H1 (cell line): Measurements from ENCODE around the gene ETF1. TPM values are rescaled to one million over a fixed set of nuclear protein-coding genes. Genes with fewer than 3 reads are reported as not detected.

Source experiments
- CTCF ChIA-PET: fragments of 300-600 bp; sonication (Branson Sonifier 250); formaldehyde crosslinking; loops from one replicate; lab custom pipeline; 2021; ENCODE audit not compliant: partially characterized antibody; lab: Charles Lee
- POLR2A ChIA-PET: fragments of 300-600 bp; sonication (Branson Sonifier 250); formaldehyde crosslinking; loops from one replicate; lab custom pipeline; 2021; ENCODE audit warnings: inconsistent platforms; ENCODE audit not compliant: partially characterized antibody; lab: Charles Lee
- DNase-seq, 2 experiments: peaks; one replicate each; pipeline versions ENCODE4 v3.0.0 to v3.0.0-alpha.2; 2010 to 2022; ENCODE audit warnings: low spot score in 2 of 2, low read depth in 1 of 2, mixed read lengths in 1 of 2
- FAIRE-seq: peaks from 2 replicates; lab custom pipeline; 2011; peaks lifted over from hg19 to GRCh38; lab: Jason Lieb, UNC
- H2AFZ ChIP-seq: 2 replicates; pipeline ENCODE4 v1.8.1; 2012; ENCODE audit warnings: low read length, inconsistent platforms
- H2AK5ac ChIP-seq: 2 replicates; pipeline ENCODE4 v1.6.1; 2013; ENCODE audit warnings: low read depth, low read length
- H2BK120ac ChIP-seq: replicated peaks from 2 replicates; pipeline ENCODE3; 2013; ENCODE audit warnings: low read depth, low read length, inconsistent platforms
- H2BK12ac ChIP-seq: 2 replicates; pipeline ENCODE4 v1.6.1; 2013; ENCODE audit warnings: low read depth, low read length
- H2BK15ac ChIP-seq: 2 replicates; pipeline ENCODE4 v1.6.1; 2013; ENCODE audit warnings: low read length
- H2BK20ac ChIP-seq: 2 replicates; pipeline ENCODE4 v1.6.1; 2013; ENCODE audit warnings: low read length
- H2BK5ac ChIP-seq: 2 replicates; pipeline ENCODE4 v1.6.1; 2013; ENCODE audit warnings: low read depth, low read length
- H3K14ac ChIP-seq: 2 replicates; pipeline ENCODE4 v1.6.1; 2013; ENCODE audit warnings: inconsistent platforms; ENCODE audit not compliant: insufficient read length
- H3K18ac ChIP-seq: 2 replicates; pipeline ENCODE4 v1.6.1; 2013; ENCODE audit warnings: low read length; ENCODE audit errors: extremely low read depth
- H3K23ac ChIP-seq: 2 replicates; pipeline ENCODE4 v1.6.1; 2013; ENCODE audit warnings: inconsistent platforms; ENCODE audit not compliant: insufficient read length
- H3K23me2 ChIP-seq: 2 replicates; pipeline ENCODE4 v1.6.1; 2013; ENCODE audit warnings: low read depth, low read length
- H3K27ac ChIP-seq: 2 replicates; pipeline ENCODE4 v1.6.1; 2011; ENCODE audit warnings: low read depth, low read length, inconsistent platforms
- H3K27me3 ChIP-seq, 4 experiments: replicated peaks in 1 of 4; 1 replicate in 1 of 4; 2 replicates in 3 of 4; pipeline versions ENCODE4 v1.6.1 to v1.8.1; 2011 to 2013; ENCODE audit warnings: low read length in 3 of 4, mild to moderate bottlenecking in 3 of 4, inconsistent platforms in 2 of 4, mixed read lengths in 2 of 4, moderate library complexity in 1 of 4; ENCODE audit not compliant: control insufficient read depth in 3 of 4, insufficient read depth in 3 of 4; ENCODE audit errors: extremely low read depth in 1 of 4
- H3K36me3 ChIP-seq, 4 experiments: 2 replicates each; pipeline versions ENCODE4 v1.6.1 to v1.8.1; 2011 to 2013; ENCODE audit warnings: mild to moderate bottlenecking in 4 of 4, low read length in 3 of 4, moderate library complexity in 2 of 4, control low read depth in 1 of 4, inconsistent platforms in 1 of 4; ENCODE audit not compliant: insufficient read depth in 4 of 4, control insufficient read depth in 2 of 4
- H3K4ac ChIP-seq: replicated peaks from 2 replicates; pipeline ENCODE3; 2013; ENCODE audit warnings: low read length, low read depth, mixed read lengths, inconsistent platforms; ENCODE audit not compliant: insufficient read length
- H3K4me1 ChIP-seq, 4 experiments: replicated peaks in 1 of 4; 1 replicate in 1 of 4; 2 replicates in 3 of 4; pipeline versions ENCODE4 v1.6.1 to v1.8.1; 2011 to 2013; ENCODE audit warnings: low read length in 3 of 4, inconsistent platforms in 2 of 4, mixed read lengths in 1 of 4; ENCODE audit not compliant: insufficient read depth in 4 of 4, control insufficient read depth in 3 of 4
- H3K4me2 ChIP-seq, 2 experiments: 2 replicates each; pipeline versions ENCODE4 v1.6.1 to v1.8.1; 2011 to 2013; ENCODE audit warnings: low read depth in 2 of 2, low read length in 2 of 2, control low read depth in 1 of 2, inconsistent platforms in 1 of 2, mild to moderate bottlenecking in 1 of 2; ENCODE audit not compliant: insufficient read depth in 1 of 2
- H3K4me3 ChIP-seq, 4 experiments: fragments of 200-600, 300-600 bp in 1 of 4; sonication (generic), shearing (Covaris generic), sonication (Bioruptor Twin) in 1 of 4; 2 replicates each; pipeline versions ENCODE4 v1.5.1 to v1.8.1; 2011 to 2016; ENCODE audit warnings: low read length in 4 of 4, low read depth in 3 of 4, control low read depth in 2 of 4, inconsistent platforms in 2 of 4, mild to moderate bottlenecking in 2 of 4, mixed read lengths in 1 of 4, moderate library complexity in 1 of 4; ENCODE audit not compliant: insufficient read depth in 2 of 4; ENCODE audit errors: extremely low read depth in 1 of 4
- H3K56ac ChIP-seq: replicated peaks from 2 replicates; pipeline ENCODE3; 2013; ENCODE audit warnings: low read depth, mild to moderate bottlenecking, mixed read lengths, low read length, inconsistent platforms; ENCODE audit not compliant: insufficient read length
- H3K79me1 ChIP-seq: 2 replicates; pipeline ENCODE4 v1.6.1; 2013; ENCODE audit warnings: low read depth, low read length, control low read depth
- H3K79me2 ChIP-seq, 2 experiments: 2 replicates each; pipeline versions ENCODE4 v1.6.1 to v1.8.1; 2012 to 2013; ENCODE audit warnings: low read length in 2 of 2, mild to moderate bottlenecking in 2 of 2, inconsistent platforms in 1 of 2; ENCODE audit not compliant: insufficient read depth in 2 of 2, control insufficient read depth in 1 of 2
- H3K9ac ChIP-seq, 4 experiments: replicated peaks in 1 of 4; 1 replicate in 1 of 4; 2 replicates in 3 of 4; pipeline versions ENCODE4 v1.6.1 to v1.8.1; 2011 to 2013; ENCODE audit warnings: low read depth in 3 of 4, low read length in 3 of 4, control low read depth in 2 of 4, mild to moderate bottlenecking in 2 of 4, moderate library complexity in 2 of 4, inconsistent platforms in 1 of 4; ENCODE audit errors: extremely low read depth in 1 of 4
- H3K9me3 ChIP-seq, 2 experiments: 2 replicates each; pipeline versions ENCODE4 v1.6.1 to v1.8.1; 2012 to 2013; ENCODE audit warnings: mild to moderate bottlenecking in 2 of 2, moderate library complexity in 2 of 2, control low read depth in 1 of 2, inconsistent platforms in 1 of 2, low read depth in 1 of 2, low read length in 1 of 2, mixed read lengths in 1 of 2; ENCODE audit not compliant: insufficient read depth in 2 of 2
- H4K20me1 ChIP-seq, 2 experiments: replicated peaks in 1 of 2; 2 replicates each; pipeline versions ENCODE3 to v1.8.1; 2011 to 2013; ENCODE audit warnings: inconsistent platforms in 2 of 2, low read length in 2 of 2, mild to moderate bottlenecking in 1 of 2; ENCODE audit not compliant: insufficient read depth in 2 of 2, control insufficient read depth in 1 of 2
- H4K5ac ChIP-seq: 2 replicates; pipeline ENCODE4 v1.6.1; 2013; ENCODE audit warnings: low read length, low read depth, mixed read lengths, inconsistent platforms; ENCODE audit not compliant: insufficient read length
- H4K8ac ChIP-seq: 2 replicates; pipeline ENCODE4 v1.8.0; 2013; ENCODE audit warnings: mild to moderate bottlenecking, moderate library complexity, low read length, inconsistent platforms; ENCODE audit not compliant: insufficient read depth; ENCODE audit errors: extremely low read depth
- H4K91ac ChIP-seq: replicated peaks from 2 replicates; pipeline ENCODE3; 2013; ENCODE audit warnings: low read length, mixed read lengths, inconsistent platforms; ENCODE audit not compliant: insufficient read length
- CTBP2 ChIP-seq: IDR thresholded peaks from 2 replicates; pipeline ENCODE4 v1.7.0; 2011; ENCODE audit warnings: borderline replicate concordance, mild to moderate bottlenecking, moderate library complexity, mixed read lengths, low read length; ENCODE audit not compliant: insufficient read depth, insufficient read length
- EZH2 ChIP-seq: fragments of 200-600 bp; sonication (generic); IDR thresholded peaks from 2 replicates; pipeline ENCODE4 v1.7.1; 2012; ENCODE audit warnings: low read depth, mild to moderate bottlenecking, moderate library complexity, low read length, inconsistent platforms; ENCODE audit not compliant: severe bottlenecking
- FOSL1 ChIP-seq: IDR thresholded peaks from 2 replicates; pipeline ENCODE4 v1.6.1; 2011; ENCODE audit warnings: mild to moderate bottlenecking, low read depth, low read length, moderate library complexity; ENCODE audit not compliant: insufficient read depth
- HDAC2 ChIP-seq, 2 experiments: fragments of 300-600 bp in 1 of 2; sonication (generic) in 1 of 2; IDR thresholded peaks; 2 replicates each; pipeline ENCODE4 v1.6.1; 2011 to 2012; ENCODE audit warnings: low read depth in 2 of 2, low read length in 2 of 2, mild to moderate bottlenecking in 2 of 2, moderate library complexity in 2 of 2, borderline replicate concordance in 1 of 2, inconsistent platforms in 1 of 2
- RAD21 ChIP-seq, 2 experiments: IDR thresholded peaks in 1 of 2; conservative IDR thresholded peaks in 1 of 2; 2 replicates each; pipeline ENCODE4 v1.6.1; 2011; ENCODE audit warnings: low read depth in 2 of 2, low read length in 2 of 2, improper control_type of control experiment in 1 of 2, inconsistent platforms in 1 of 2, mild to moderate bottlenecking in 1 of 2, moderate library complexity in 1 of 2
- SP4 ChIP-seq: IDR thresholded peaks from 2 replicates; pipeline ENCODE4 v1.6.1; 2012; ENCODE audit warnings: low read length, inconsistent platforms
- SRF ChIP-seq: IDR thresholded peaks from 2 replicates; pipeline ENCODE4 v1.6.1; 2011; ENCODE audit warnings: mild to moderate bottlenecking, low read depth, low read length, moderate library complexity
- TAF1 ChIP-seq: IDR thresholded peaks from 2 replicates; pipeline ENCODE4 v1.6.1; 2011; ENCODE audit warnings: mild to moderate bottlenecking, low read depth, low read length
- TBP ChIP-seq: IDR thresholded peaks from 2 replicates; pipeline ENCODE4 v1.6.1; 2011; ENCODE audit warnings: low read depth, low read length, improper control_type of control experiment
- YY1 ChIP-seq: IDR thresholded peaks from 2 replicates; pipeline ENCODE4 v1.6.1; 2011; ENCODE audit warnings: low read depth, mild to moderate bottlenecking, low read length
- whole genome bisulfite sequencing, 2 experiments: shearing (Covaris generic) in 1 of 2; methylation state at CpG; one replicate each; pipeline versions ENCODE4 v1.1.6 to v1.1.7; 2013 to 2015; ENCODE audit warnings: low lambda C conversion rate in 2 of 2, mixed read lengths in 2 of 2, inconsistent platforms in 1 of 2, low coverage in 1 of 2, missing lambda C conversion rate in 1 of 2; ENCODE audit not compliant: insufficient replicate concordance in 2 of 2, insufficient coverage in 1 of 2, insufficient read length in 1 of 2; ENCODE audit errors: extremely low coverage in 1 of 2, missing lambda C conversion rate in 1 of 2; 5-methylcytosine and 5-hydroxymethylcytosine counted together
- polyA plus RNA-seq, 7 experiments: library from polyadenylated mRNA; depleted of rRNA in 3 of 7; stranded (reverse) in 5 of 7; unstranded in 2 of 7; fragments of >200 nt in 5 of 7; fragments of 200-250 nt in 2 of 7; gene quantifications; 1 replicate in 5 of 7; 2 replicates in 1 of 7; 4 replicates in 1 of 7; pipeline versions ENCODE4 v1.2.1 to v1.2.3, GENCODE V29; 2011 to 2013; ENCODE audit warnings: missing spikeins in 2 of 7, mixed read lengths in 2 of 7
- total RNA-seq: library from RNA; stranded (reverse); fragmentation: NEBNext Ultra II Directional; extraction: Animal tissue kit (Norgen Biotek cat#: 25700); gene quantifications from 2 replicates; pipeline ENCODE4 v1.2.1, GENCODE V29; 2021

ETF1 gene
- total and polyA plus RNA-seq, 2 of the 8 experiments (the other 6 are each of a cell fraction or from before 2014, with no cell fraction given), result 50.5 to 168 TPM

GRCh38 chr5:138542180-138542955, 668 bp downstream of the ETF1 start:
- no peak overlapping the region for H3K4ac ChIP-seq
- peak overlapping the region; percentile 19; the same call in 1 of the 2 replicates for H2BK12ac ChIP-seq
- peak overlapping the region; percentile 21 for H3K56ac ChIP-seq
- H3K9ac ChIP-seq, result peak overlapping the region; percentile 88 to 99 (median 97)
- peaks cover 0 to 16% (median 2%) of the 10 kb centered on the region in 4 experiments; a peak in 4 of 7 replicates for H3K4me1 ChIP-seq
- H3K9me3 ChIP-seq, result no peaks in the 10 kb centered on the region
- peaks cover 61 to 91% of the 10 kb centered on the region in 2 experiments for H3K79me2 ChIP-seq
- H3K27me3 ChIP-seq, result no peaks in the 10 kb centered on the region
- no peak overlapping the region for H2BK120ac ChIP-seq
- peak overlapping the region; percentile 77 to 93 for H3K4me2 ChIP-seq
- H3K4me3 ChIP-seq, result peak overlapping the region; percentile 89 to 95 (median 92)
- no peak for FAIRE-seq
- peaks cover 0 to 28% (median 1%) of the 10 kb centered on the region in 4 experiments; a peak in 2 of 8 replicates for H3K36me3 ChIP-seq
- H2AFZ ChIP-seq, result no peak overlapping the region
- H2BK15ac ChIP-seq, result no peak overlapping the region
- peak overlapping the region; percentile 96; the same call in 1 of the 2 replicates for H3K18ac ChIP-seq
- peak in 1 of 2 experiments; percentile 2 for DNase-seq
- H4K8ac ChIP-seq, result peak overlapping the region; percentile 99; the same call in 1 of the 2 replicates
- H4K91ac ChIP-seq, result no peak overlapping the region
- peaks cover 8% of the 10 kb centered on the region in 2 experiments for H4K20me1 ChIP-seq
- no peak overlapping the region for H3K14ac ChIP-seq
- CTCF ChIA-PET, result interaction anchor here (1.1 to 2.3 kb wide), 2 partner anchors 12 to 77 kb away, joined by 3 to 15 read pairs; partner anchors contain the start of gene EGR1
- H2BK20ac ChIP-seq, result no peak overlapping the region
- no peak overlapping the region for H3K23ac ChIP-seq
- H2AK5ac ChIP-seq, result no peak overlapping the region
- 2% methylated on average over 36 of the region's 47 CpGs; no CpG with 5 or more reads in 1 of the 2 experiments for WGBS, 2 experiments
- H4K5ac ChIP-seq, result no peak overlapping the region
- peaks cover 15% of the 10 kb centered on the region for H3K23me2 ChIP-seq
- peak overlapping the region; percentile 97 for H3K27ac ChIP-seq
- POLR2A ChIA-PET, result interaction anchor here (0.8 to 26.9 kb wide), 26 partner anchors 9 to 751 kb away, joined by 3 to 1018 read pairs (median 6); partner anchors contain the start of genes EGR1, FAM53C, HSPA9 and KDM3B
- peak overlapping the region; percentile 98 for H2BK5ac ChIP-seq
- H3K79me1 ChIP-seq, result peaks cover 8% of the 10 kb centered on the region
- TF ChIP-seq EZH2, result no peak
- TF ChIP-seq HDAC2 (IDR thresholded peaks at IDR 0.05; ENCODE audit: borderline replicate concordance in 1 of 2, low read depth in 2 of 2, low read length in 2 of 2), result 0 out of 4 replicates have a peak, but pooled peaks of 1 of the 2 experiments have one; percentile 57
- no peak for TF ChIP-seq SRF
- TF ChIP-seq FOSL1, result no peak
- TF ChIP-seq RAD21 (IDR thresholded peaks at IDR 0.05 in 1 of 2, conservative IDR thresholded peaks at IDR 0.05 in 1 of 2; ENCODE audit: low read depth in 2 of 2, low read length in 2 of 2), result no peak
- no peak for TF ChIP-seq CTBP2
- TF ChIP-seq YY1, result peak; percentile 85
- no peak for TF ChIP-seq TBP
- TF ChIP-seq TAF1, result peak; percentile 80; the same call in 1 of the 2 replicates
- TF ChIP-seq SP4, result no peak
